T-helper 22 cell (primary cell): ENCODE data around the gene ITPR1.
"Not testable (repeated sequence)": the region's sequence is repeated elsewhere in the genome, so short reads cannot be mapped to it uniquely, and the experiment has no call there.

Experiments used
- DNase-seq: peaks from one replicate; pipeline ENCODE4 v3.0.0-alpha.2; 2020; ENCODE audit warnings: low read depth

The ITPR1 gene

GRCh38 chr3:4596612-4597011, 103.5 kb downstream of the ITPR1 start:
- no peak for DNase-seq

GRCh38 chr3:4597208-4597985, 104.2 kb downstream of the ITPR1 start:
- DNase-seq = no peak

GRCh38 chr3:4598232-4598631, 105.1 kb downstream of the ITPR1 start:
- DNase-seq = not testable (repeated sequence)

GRCh38 chr3:4599612-4600011, 106.5 kb downstream of the ITPR1 start:
- no peak for DNase-seq

DNA sequence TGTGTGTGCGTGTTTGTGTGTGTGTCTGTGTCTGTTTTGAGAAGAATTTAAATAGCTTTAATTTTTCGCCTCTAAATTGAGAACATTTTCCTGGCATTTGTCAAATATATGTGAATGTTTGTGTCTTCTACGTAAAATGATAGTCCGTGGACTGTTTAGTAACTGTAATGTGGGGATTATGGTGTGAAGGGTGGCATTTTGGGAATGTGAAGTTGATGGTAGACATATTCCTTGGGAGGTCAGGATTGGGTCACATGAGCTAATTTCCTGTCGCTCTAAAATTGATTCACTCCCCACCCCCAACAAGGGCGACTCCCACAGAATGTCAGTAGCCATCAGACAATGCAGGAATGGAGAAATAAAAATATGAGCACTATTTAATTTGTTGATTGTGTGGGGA, 107.3 kb downstream of the ITPR1 start:
- DNase-seq = no peak

DNA sequence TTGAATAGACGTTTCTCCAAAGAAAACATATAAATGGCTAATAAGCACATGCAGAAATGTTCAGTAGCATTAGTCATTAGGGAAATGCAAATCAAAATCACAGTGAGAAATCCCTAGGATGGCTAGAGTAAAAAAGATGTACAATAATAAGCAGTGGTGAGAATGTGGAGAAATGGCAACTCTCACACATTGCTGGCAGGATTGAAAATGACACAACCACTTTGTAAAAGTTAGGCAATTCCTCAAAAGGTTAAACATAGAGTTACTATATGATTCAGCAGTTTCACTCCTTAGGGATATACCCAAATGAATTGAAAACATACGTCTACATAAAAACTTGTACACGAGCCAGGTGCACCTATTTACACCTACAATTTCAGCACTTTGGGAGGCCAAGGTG, 108.7 kb downstream of the ITPR1 start:
- DNase-seq = no peak

DNA sequence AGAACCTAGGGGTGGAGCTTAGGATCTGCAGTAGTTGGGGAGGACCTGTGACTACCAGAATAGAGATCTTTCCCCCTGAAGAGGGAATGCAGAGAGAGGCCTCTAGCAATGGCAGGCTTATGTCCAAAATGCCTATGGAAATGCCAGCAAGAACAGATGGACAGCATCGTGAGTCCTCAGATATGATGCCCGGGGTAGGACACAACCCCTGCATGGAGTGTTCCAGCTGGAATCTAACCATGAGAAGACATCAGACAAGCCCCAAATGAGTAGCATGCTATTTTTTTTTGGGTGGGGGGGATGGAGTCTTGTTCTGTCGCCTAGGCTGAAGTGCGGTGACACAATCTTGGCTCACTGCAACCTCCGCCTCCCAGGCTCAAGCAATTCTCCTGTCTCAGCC, 111.5 kb downstream of the ITPR1 start:
- DNase-seq = no peak

GRCh38 chr3:4606911-4607310, 113.8 kb downstream of the ITPR1 start:
- DNase-seq = no peak

DNA sequence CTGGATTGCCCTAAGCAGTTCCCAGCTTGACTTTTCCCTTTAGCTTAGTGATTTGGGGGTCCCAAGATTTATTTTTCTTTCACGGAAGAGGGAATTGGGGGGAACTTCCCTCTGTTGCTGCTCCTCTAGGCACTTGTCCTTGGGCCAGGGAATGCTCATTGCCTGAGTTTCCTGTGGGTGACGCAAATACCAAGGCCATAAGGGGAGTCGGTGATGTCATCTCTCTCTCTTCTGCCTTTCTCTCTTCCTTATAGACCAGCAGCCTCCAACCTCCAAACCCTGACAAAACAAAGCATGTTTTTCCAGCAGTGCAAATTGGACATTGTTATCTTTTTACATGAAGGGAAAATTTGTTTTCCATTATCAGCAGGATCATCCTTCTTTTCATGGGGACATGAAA, 120.2 kb downstream of the ITPR1 start:
- DNase-seq = no peak

- no peak for DNase-seq
These were observed 120.9 kb downstream of the ITPR1 start for GRCh38 chr3:4614070-4614469.

DNA sequence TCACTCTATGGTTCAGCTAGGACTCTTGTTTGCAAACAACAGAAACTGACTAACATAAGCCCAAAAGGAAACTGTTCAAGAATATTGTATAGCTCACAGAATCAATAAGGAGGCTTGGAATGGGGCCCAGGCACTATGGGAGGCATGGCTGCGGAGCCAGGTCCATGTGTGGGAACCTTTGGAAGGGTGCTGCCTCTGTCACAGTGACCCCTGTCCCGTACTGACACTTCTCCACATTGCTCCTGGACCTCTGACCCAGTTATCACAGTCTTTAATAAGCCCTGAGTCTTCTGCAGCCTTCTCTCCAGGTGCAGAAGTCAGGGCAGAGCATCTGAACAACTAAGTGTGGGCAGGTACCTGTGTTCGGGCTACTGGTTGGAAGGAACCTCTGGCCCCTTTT, 121.8 kb downstream of the ITPR1 start:
- no peak for DNase-seq

DNA sequence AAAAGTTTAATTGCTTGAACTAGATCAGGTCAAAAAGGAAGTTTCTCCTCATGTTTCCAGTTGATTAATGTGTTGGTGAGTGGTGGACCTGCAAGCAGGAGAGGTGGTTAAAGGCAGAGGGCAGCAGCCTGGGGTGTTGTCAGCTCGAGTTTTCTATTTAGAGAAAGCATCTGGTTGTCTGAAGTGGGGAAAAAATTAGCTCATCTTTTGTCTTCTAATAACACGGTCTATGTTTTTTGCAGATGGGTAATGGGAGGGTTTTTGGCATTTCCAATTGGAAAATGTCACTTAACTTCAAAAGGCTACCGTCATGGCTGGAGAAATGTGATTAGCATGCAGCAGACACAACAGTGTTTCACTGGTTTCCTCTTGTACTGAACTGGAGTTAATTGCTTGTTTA, 122.6 kb downstream of the ITPR1 start:
- DNase-seq = no peak

GRCh38 chr3:4623421-4623999, 130.4 kb downstream of the ITPR1 start:
- DNase-seq = no peak

- DNase-seq = no peak
These were observed 134.7 kb downstream of the ITPR1 start for GRCh38 chr3:4627651-4628375.

- DNase-seq = no peak
These were observed 136.2 kb downstream of the ITPR1 start for GRCh38 chr3:4629095-4630007.

DNA sequence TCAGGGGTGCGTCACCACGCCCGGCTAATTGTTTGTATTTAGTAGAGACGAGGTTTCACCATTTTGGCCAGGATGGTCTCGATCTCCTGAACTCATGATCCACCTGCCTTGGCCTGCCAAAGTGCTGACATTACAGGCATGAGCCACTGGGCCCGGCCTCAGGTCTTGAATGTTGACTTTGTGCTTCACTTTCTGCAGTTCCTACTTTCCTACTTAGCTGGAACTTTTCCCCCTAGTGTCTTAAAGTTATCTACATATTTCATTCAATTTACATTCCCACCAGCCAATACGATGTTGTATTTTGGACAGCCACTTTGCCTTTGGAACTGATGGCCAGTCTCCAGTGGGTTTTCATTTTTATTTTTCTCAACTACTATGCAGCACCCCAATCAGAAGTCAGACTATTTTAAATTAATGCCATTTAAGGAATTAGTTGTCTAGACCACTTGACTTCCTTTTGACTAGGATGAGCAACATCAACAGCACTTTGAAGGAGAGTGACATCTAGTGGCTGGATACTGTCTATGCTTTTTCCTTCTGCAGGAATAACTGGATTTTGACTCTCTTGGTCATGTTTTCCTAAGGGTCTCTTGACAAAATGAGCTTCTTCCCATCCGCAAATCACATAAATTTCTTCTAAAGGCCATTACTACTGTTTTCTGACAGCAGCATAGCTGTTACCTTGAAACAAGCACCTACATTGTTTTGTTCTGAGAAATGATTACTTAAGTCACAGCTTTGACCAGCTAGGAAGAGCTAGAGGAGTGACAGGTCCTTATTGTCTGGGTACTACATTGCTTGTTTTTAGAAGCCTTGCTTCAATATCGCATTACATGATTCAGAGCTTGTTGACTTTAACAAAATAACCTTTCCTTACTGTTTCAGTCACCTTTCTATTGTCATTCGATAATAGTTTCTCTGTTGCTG, 140.2 kb downstream of the ITPR1 start:
- DNase-seq = no peak

DNA sequence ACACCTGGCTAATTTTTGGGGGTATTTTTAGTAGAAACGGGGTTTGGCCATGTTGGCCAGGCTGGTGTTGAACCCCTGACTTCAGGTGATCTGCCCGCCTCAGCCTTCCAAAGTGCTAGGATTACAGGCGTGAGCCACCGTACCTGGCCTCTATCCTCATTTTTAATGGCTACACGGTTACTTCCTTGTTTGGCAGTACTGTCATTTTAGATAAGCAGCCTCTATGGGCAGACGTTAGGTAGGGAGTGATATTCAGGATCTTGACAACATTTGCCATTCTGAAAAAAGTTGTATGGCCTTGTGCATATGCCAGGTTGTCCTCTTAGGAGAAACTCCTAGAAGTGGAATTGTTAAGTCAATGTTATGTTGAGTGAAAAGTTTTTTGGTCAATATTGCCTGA, 141.7 kb downstream of the ITPR1 start:
- no peak for DNase-seq

- no peak for DNase-seq
These were observed 144.1 kb downstream of the ITPR1 start for GRCh38 chr3:4637265-4637664.

DNA sequence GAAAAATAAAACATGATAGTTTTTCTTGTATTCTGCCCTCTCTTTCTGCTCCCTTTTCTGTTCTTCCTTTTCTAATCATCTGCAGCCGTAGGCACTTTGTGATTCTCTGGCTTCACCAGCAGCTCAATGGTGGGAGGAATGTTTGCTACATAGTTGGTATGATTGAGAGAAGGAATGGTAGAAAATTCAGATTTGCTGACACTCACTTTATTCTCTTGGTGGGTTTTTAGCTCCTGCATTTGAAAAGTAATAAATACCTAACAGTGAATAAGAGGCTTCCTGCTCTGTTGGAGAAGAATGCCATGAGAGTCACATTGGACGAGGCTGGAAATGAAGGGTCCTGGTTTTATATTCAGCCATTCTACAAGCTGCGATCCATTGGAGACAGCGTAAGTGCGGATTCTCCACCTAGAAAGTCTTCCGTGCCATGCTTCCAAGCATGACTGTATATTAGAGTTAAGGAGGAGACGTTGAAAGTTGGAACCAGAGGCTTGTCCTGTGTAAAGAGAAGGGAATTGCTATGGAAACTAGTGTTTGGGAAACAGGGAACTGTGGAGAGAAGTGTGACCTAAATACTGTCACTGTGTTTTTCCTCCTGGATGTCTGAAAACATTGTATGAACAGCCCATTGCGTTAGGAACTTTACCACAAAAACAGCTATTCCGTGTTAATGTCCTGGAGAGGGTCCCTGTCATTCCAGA, 148.9 kb downstream of the ITPR1 start:
- DNase-seq = no peak

GRCh38 chr3:4642611-4643010, 149.5 kb downstream of the ITPR1 start:
- DNase-seq = no peak
